C4-2B (cell line): ENCODE data around the gene NIPA2.

Experiments used
- ZFX ChIP-seq: fragments of 450-650 bp; IDR thresholded peaks from 2 replicates; pipeline ENCODE4 v1.6.1; 2017
- TF ChIP-seq, protein P1 (sequence below): fragments of 450-650 bp; conservative IDR thresholded peaks from 2 replicates; pipeline ENCODE4 v1.5.1; 2017; ENCODE audit warnings: mild to moderate bottlenecking

DNA sequence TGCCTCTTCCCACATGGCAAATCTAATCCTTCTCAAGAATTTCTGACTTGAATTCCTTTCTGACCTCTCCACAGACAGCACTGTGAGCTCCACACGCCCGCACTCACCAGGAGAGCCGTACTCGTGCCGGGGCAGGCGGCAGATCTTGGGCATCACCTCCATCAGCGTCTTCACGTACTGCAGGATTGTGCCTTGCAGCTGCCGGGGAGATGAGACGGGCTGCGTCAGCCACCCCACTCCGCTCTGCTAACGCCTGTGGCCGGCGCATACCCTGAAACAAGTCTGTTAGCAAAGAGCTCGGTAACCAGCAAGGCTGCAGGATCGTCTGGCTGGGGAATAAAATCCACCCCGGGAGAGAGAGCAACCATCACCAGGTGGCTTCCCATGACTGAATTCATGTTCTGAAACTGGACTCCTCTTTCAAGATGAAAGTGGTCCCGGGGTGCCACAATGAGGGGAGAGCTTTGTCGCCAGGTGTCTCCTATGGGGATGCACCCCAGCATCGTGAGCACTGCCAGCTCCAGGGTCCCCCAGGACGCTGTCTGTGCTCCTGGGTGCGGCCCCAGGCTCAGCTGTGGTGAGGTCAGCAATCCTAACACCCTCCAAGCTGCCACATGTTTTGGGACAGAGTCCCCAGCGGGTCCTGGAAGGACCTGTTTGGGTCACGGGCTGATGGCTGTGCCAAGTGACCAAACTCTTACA lies 43.4 kb downstream of the NIPA2 start:
- TF ChIP-seq, protein P1, sequence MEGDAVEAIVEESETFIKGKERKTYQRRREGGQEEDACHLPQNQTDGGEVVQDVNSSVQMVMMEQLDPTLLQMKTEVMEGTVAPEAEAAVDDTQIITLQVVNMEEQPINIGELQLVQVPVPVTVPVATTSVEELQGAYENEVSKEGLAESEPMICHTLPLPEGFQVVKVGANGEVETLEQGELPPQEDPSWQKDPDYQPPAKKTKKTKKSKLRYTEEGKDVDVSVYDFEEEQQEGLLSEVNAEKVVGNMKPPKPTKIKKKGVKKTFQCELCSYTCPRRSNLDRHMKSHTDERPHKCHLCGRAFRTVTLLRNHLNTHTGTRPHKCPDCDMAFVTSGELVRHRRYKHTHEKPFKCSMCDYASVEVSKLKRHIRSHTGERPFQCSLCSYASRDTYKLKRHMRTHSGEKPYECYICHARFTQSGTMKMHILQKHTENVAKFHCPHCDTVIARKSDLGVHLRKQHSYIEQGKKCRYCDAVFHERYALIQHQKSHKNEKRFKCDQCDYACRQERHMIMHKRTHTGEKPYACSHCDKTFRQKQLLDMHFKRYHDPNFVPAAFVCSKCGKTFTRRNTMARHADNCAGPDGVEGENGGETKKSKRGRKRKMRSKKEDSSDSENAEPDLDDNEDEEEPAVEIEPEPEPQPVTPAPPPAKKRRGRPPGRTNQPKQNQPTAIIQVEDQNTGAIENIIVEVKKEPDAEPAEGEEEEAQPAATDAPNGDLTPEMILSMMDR = no peak
- TF ChIP-seq ZFX = no peak
